HEK293 (cell line): Measurements from ENCODE around the gene EVA1B.

Source experiments
- CTCF ChIA-PET: fragments of 350-600 bp; formaldehyde crosslinking; extraction: SDS; loops from one replicate; lab custom pipeline; 2021; ENCODE audit warnings: antibody characterized with exemption; lab: Yijun Ruan, JAX
- POLR2A ChIA-PET: fragments of 300-600 bp; formaldehyde crosslinking; extraction: SDS; loops from one replicate; lab custom pipeline; 2020; ENCODE audit warnings: antibody characterized with exemption, inconsistent platforms; lab: Yijun Ruan, JAX
- H3K27ac ChIP-seq: fragments of 200-500 bp; sonication (Bioruptor generic); 2 replicates; pipeline ENCODE4 v1.5.1; 2014; ENCODE audit warnings: low read depth, low read length, control low read depth, inconsistent platforms; ENCODE audit errors: extremely low read depth
- H3K36me3 ChIP-seq, 2 experiments: fragments of 200-500 bp in 1 of 2; sonication (Bioruptor generic) in 1 of 2; 1 replicate in 1 of 2; 2 replicates in 1 of 2; pipeline ENCODE4 v1.5.1; 2014 to 2017; ENCODE audit warnings: inconsistent platforms in 2 of 2, low read length in 2 of 2; ENCODE audit not compliant: control insufficient read depth in 2 of 2, insufficient read depth in 1 of 2
- H3K4me1 ChIP-seq: fragments of 200-500 bp; sonication (Bioruptor generic); 2 replicates; pipeline ENCODE4 v1.5.1; 2014; ENCODE audit warnings: mild to moderate bottlenecking, low read length, inconsistent platforms; ENCODE audit not compliant: control insufficient read depth, insufficient read depth
- H3K4me3 ChIP-seq: 2 replicates; pipeline ENCODE4 v1.5.1; 2011; ENCODE audit warnings: low read depth, mild to moderate bottlenecking, control low read depth, low read length, moderate library complexity
- H3K9me3 ChIP-seq: fragments of 200-500 bp; sonication (Bioruptor generic); 2 replicates; pipeline ENCODE4 v1.5.1; 2014; ENCODE audit warnings: low read depth, low read length, inconsistent platforms; ENCODE audit not compliant: control insufficient read depth, insufficient read depth
- GLI4 ChIP-seq: fragments of 450-650 bp; formaldehyde crosslinking; IDR thresholded peaks from 2 replicates; pipeline ENCODE4 v1.5.1; 2016; ENCODE audit warnings: missing biosample characterization, missing genetic modification characterization
- KLF1 ChIP-seq: fragments of 450-650 bp; formaldehyde crosslinking; IDR thresholded peaks from 2 replicates; pipeline ENCODE4 v1.5.1; 2016; ENCODE audit warnings: missing biosample characterization, missing genetic modification characterization
- KLF17 ChIP-seq: fragments of 450-650 bp; formaldehyde crosslinking; IDR thresholded peaks from 2 replicates; pipeline ENCODE4 v1.5.1; 2016; ENCODE audit warnings: missing biosample characterization, missing genetic modification characterization
- KLF7 ChIP-seq: fragments of 450-650 bp; formaldehyde crosslinking; IDR thresholded peaks from 2 replicates; pipeline ENCODE4 v1.5.1; 2016; ENCODE audit warnings: missing biosample characterization, missing genetic modification characterization, borderline replicate concordance
- SETDB1 ChIP-seq: IDR thresholded peaks from one replicate; pipeline ENCODE4 v1.6.1; 2017; ENCODE audit warnings: mild to moderate bottlenecking, low read length, moderate library complexity, mixed read lengths; ENCODE audit not compliant: insufficient read length
- SP7 ChIP-seq: fragments of 450-650 bp; formaldehyde crosslinking; IDR thresholded peaks from 2 replicates; pipeline ENCODE4 v1.5.1; 2016; ENCODE audit warnings: missing biosample characterization, missing genetic modification characterization
- TCF7L2 ChIP-seq: IDR thresholded peaks from 2 replicates; pipeline ENCODE4 v1.6.1; 2011; ENCODE audit warnings: low read depth, mild to moderate bottlenecking, inconsistent platforms, low read length, moderate library complexity, borderline replicate concordance
- ZFP3 ChIP-seq: fragments of 450-650 bp; formaldehyde crosslinking; IDR thresholded peaks from 2 replicates; pipeline ENCODE4 v1.5.1; 2016; ENCODE audit warnings: low read depth, missing biosample characterization, missing genetic modification characterization
- ZNF10 ChIP-seq: fragments of 450-650 bp; formaldehyde crosslinking; IDR thresholded peaks from 2 replicates; pipeline ENCODE4 v1.5.1; 2017; ENCODE audit warnings: missing biosample characterization, missing genetic modification characterization
- ZNF302 ChIP-seq: fragments of 450-650 bp; formaldehyde crosslinking; IDR thresholded peaks from 2 replicates; pipeline ENCODE4 v1.5.1; 2016; ENCODE audit warnings: missing biosample characterization, missing genetic modification characterization, low read depth
- ZNF404 ChIP-seq: fragments of 450-650 bp; formaldehyde crosslinking; IDR thresholded peaks from 2 replicates; pipeline ENCODE4 v1.5.1; 2017; ENCODE audit warnings: missing biosample characterization, missing genetic modification characterization
- ZNF549 ChIP-seq: fragments of 450-650 bp; IDR thresholded peaks from 2 replicates; pipeline ENCODE4 v1.5.1; 2018; ENCODE audit warnings: missing biosample characterization, missing genetic modification characterization, mild to moderate bottlenecking, inconsistent platforms, moderate library complexity
- ZNF76 ChIP-seq: fragments of 450-650 bp; formaldehyde crosslinking; IDR thresholded peaks from 2 replicates; pipeline ENCODE4; 2016; ENCODE audit warnings: low read depth, missing biosample characterization, missing genetic modification characterization, borderline replicate concordance
- ZNF776 ChIP-seq: fragments of 450-650 bp; formaldehyde crosslinking; IDR thresholded peaks from 2 replicates; pipeline ENCODE4 v1.5.0; 2017; ENCODE audit warnings: missing biosample characterization, missing genetic modification characterization, borderline replicate concordance
- ZNF792 ChIP-seq: fragments of 450-650 bp; formaldehyde crosslinking; IDR thresholded peaks from 2 replicates; pipeline ENCODE4 v1.5.1; 2016; ENCODE audit warnings: missing biosample characterization, missing genetic modification characterization
- ZNF830 ChIP-seq: fragments of 450-650 bp; IDR thresholded peaks from 2 replicates; pipeline ENCODE4 v1.5.0; 2018; ENCODE audit warnings: missing biosample characterization, missing genetic modification characterization, low read depth, mild to moderate bottlenecking, moderate library complexity
- ZSCAN23 ChIP-seq: fragments of 450-650 bp; formaldehyde crosslinking; IDR thresholded peaks from 2 replicates; pipeline ENCODE4 v1.5.1; 2016; ENCODE audit warnings: missing biosample characterization, missing genetic modification characterization
- TF ChIP-seq, protein P1 (sequence below): fragments of 450-650 bp; formaldehyde crosslinking; optimal IDR thresholded peaks from 2 replicates; pipeline ENCODE3; 2016; ENCODE audit warnings: missing biosample characterization, mild to moderate bottlenecking, missing genetic modification characterization
- TF ChIP-seq, protein P2 (sequence below): fragments of 450-650 bp; formaldehyde crosslinking; IDR thresholded peaks from 2 replicates; pipeline ENCODE4 v1.5.1; 2016; ENCODE audit warnings: missing biosample characterization, missing genetic modification characterization

The EVA1B gene

GRCh38 chr1:36326499-36326898 is 3.1 kb upstream of the EVA1B start:
- H3K27ac ChIP-seq: no peak overlapping the region
- TF ChIP-seq KLF1 (tag by site-specific recombination) (peak; percentile 72; the same call in 1 of the 2 replicates), KLF7 (no peak), KLF17 (tag by site-specific recombination) (peak; percentile 75; the same call in 1 of the 2 replicates)
- POLR2A ChIA-PET: no interaction called here

DNA sequence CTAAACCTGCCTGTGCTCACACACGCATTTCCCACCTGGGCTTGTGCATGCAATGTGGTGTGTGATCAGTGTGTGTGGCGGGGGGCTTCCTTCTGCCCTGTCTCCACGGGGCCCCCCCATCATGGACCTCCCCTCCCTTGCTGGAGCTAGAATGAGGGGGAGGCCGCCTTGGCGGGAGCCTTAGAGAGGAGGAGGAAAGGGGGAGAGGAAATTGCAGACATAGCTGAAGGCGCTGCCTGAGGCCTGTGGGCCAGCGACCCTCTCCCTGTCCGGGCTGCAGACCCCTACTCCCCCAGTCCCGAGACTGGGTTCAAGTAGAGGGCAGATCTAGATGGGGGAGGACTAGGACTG is 883 bp upstream of the EVA1B start:
- H3K4me1 ChIP-seq: no peaks in the 10 kb centered on the region; the same call in 1 of the 2 replicates
- H3K36me3 ChIP-seq: peaks cover 0 to 22% of the 10 kb centered on the region in 2 experiments; a peak in 1 of 3 replicates
- CTCF ChIA-PET: interaction anchor here (0.8 to 1.5 kb wide), 2 partner anchors 15 to 44 kb away, joined by 3 to 5 read pairs; no protein-coding TSS in a partner anchor
- no peaks in the 10 kb centered on the region for H3K9me3 ChIP-seq
- no peak for TF ChIP-seq ZFP3 (tag by site-specific recombination)
- no peak for TF ChIP-seq ZSCAN23 (tag by site-specific recombination)
- TF ChIP-seq SETDB1: no peak
- no peak for TF ChIP-seq ZNF776 (tag by site-specific recombination)
- TF ChIP-seq TCF7L2: no peak
- no peak for TF ChIP-seq ZNF302 (tag by site-specific recombination)
- no peak for TF ChIP-seq ZNF792 (tag by site-specific recombination)
- TF ChIP-seq ZNF10 (tag by site-specific recombination): no peak
- no peak for TF ChIP-seq GLI4 (tag by site-specific recombination)
- no peak for TF ChIP-seq ZNF76 (tag by site-specific recombination)
- no peak for TF ChIP-seq ZNF404 (tag by site-specific recombination)
- TF ChIP-seq, protein P1, sequence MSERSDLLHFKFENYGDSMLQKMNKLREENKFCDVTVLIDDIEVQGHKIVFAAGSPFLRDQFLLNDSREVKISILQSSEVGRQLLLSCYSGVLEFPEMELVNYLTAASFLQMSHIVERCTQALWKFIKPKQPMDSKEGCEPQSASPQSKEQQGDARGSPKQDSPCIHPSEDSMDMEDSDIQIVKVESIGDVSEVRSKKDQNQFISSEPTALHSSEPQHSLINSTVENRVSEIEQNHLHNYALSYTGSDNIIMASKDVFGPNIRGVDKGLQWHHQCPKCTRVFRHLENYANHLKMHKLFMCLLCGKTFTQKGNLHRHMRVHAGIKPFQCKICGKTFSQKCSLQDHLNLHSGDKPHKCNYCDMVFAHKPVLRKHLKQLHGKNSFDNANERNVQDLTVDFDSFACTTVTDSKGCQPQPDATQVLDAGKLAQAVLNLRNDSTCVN (tag by site-specific recombination): no peak
- no peak for TF ChIP-seq SP7 (tag by site-specific recombination)
- TF ChIP-seq ZNF549 (tag by site-specific recombination): no peak
- TF ChIP-seq ZNF830 (tag by site-specific recombination): no peak
- TF ChIP-seq, protein P2, sequence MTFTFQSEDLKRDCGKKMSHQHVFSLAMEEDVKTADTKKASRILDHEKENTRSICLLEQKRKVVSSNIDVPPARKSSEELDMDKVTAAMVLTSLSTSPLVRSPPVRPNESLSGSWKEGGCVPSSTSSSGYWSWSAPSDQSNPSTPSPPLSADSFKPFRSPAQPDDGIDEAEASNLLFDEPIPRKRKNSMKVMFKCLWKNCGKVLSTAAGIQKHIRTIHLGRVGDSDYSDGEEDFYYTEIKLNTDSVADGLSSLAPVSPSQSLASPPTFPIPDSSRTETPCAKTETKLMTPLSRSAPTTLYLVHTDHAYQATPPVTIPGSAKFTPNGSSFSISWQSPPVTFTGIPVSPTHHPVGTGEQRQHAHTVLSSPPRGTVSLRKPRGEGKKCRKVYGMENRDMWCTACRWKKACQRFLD: no peak
- TF ChIP-seq, all 188 proteins: peak for 0
- POLR2A ChIA-PET: interaction anchor here (0.9 to 2.2 kb wide), 4 partner anchors 16 to 173 kb away, joined by 3 to 11 read pairs (median 4); partner anchors contain the start of gene SH3D21
- no peak overlapping the region for H3K27ac ChIP-seq
- H3K4me3 ChIP-seq: no peak overlapping the region

More at GRCh38 chr1:36326499-36326898, 3.1 kb upstream of the EVA1B start:
- Histone ChIP-seq H3K4me3 (no peak overlapping the region), H3K36me3 (peaks cover 0 to 2% of the 10 kb centered on the region in 2 experiments; a peak in 1 of 3 replicates), H3K9me3 (no peaks in the 10 kb centered on the region), H3K4me1 (no peaks in the 10 kb centered on the region; the same call in 1 of the 2 replicates)
- CTCF ChIA-PET: interaction anchor here (1.0 to 1.5 kb wide), 2 partner anchors 9 to 16 kb away, joined by 3 to 5 read pairs; no protein-coding TSS in a partner anchor
